ENCODE results near the gene OTUB1. TPM values are rescaled to one million over a fixed set of nuclear protein-coding genes. Genes with fewer than 3 reads are reported as not detected.

Gene OTUB1
- total and polyA plus RNA-seq, 2 of the 13 experiments (the other 11 are each of a cell fraction or from before 2014, with no cell fraction given) = 58.8 to 130 TPM

GRCh38 chr11:63938479-63939396 lies 47.5 kb upstream of the OTUB1 start, which contains the start of gene NAA40 (continued):
- TF ChIP-seq THAP9 (CRISPR knock-in tag; IDR thresholded peaks at IDR 0.05; ENCODE audit: borderline replicate concordance) (no peak; the same call in 1 of the 2 replicates), ZBTB14 (CRISPR knock-in tag; IDR thresholded peaks at IDR 0.05) (peak; percentile 76), GFI1 (CRISPR knock-in tag; IDR thresholded peaks at IDR 0.05; ENCODE audit: borderline replicate concordance) (no peak), HCFC1 (IDR thresholded peaks at IDR 0.05; ENCODE audit: low read depth, low read length) (peak; percentile 71), ZNF510 (CRISPR knock-in tag; IDR thresholded peaks at IDR 0.05; ENCODE audit: low read depth) (no peak), TEAD3 (CRISPR knock-in tag; optimal IDR thresholded peaks at IDR 0.05; ENCODE audit: borderline replicate concordance) (peak; percentile 36), ZFP36 (IDR thresholded peaks at IDR 0.05; ENCODE audit: borderline replicate concordance, low read depth, low read length, partially characterized antibody) (no peak), KDM6A (CRISPR knock-in tag; IDR thresholded peaks at IDR 0.05; ENCODE audit: low read depth) (no peak), ZNF83 (CRISPR knock-in tag; IDR thresholded peaks at IDR 0.05; ENCODE audit: borderline replicate concordance) (no peak), PRDM15 (CRISPR knock-in tag; IDR thresholded peaks at IDR 0.05) (no peak), PRDM4 (CRISPR knock-in tag; IDR thresholded peaks at IDR 0.05; ENCODE audit: borderline replicate concordance) (no peak), ZFP90 (CRISPR knock-in tag; IDR thresholded peaks at IDR 0.05; ENCODE audit: borderline replicate concordance) (no peak; the same call in 1 of the 2 replicates), NFE2L2 (IDR thresholded peaks at IDR 0.05; ENCODE audit: low read length) (no peak), RAD21 (CRISPR knock-in tag; IDR thresholded peaks at IDR 0.05) (no peak), SRF (IDR thresholded peaks at IDR 0.05; ENCODE audit: low read depth, low read length) (0 out of 2 replicates have a peak, but pooled peaks have one; percentile 3), IRF2 (CRISPR knock-in tag; IDR thresholded peaks at IDR 0.05) (0 out of 2 replicates have a peak, but pooled peaks have one; percentile 41)
